ENCODE measurements around the gene RAB20. TPM values are rescaled to one million over a fixed set of nuclear protein-coding genes. Genes with fewer than 3 reads are reported as not detected.

Gene RAB20
- total and polyA plus RNA-seq, 9 of the 15 experiments (the other 6 are each of a cell fraction or from before 2014, with no cell fraction given) = 0.62 to 9.2 (median 5.4) TPM

DNA sequence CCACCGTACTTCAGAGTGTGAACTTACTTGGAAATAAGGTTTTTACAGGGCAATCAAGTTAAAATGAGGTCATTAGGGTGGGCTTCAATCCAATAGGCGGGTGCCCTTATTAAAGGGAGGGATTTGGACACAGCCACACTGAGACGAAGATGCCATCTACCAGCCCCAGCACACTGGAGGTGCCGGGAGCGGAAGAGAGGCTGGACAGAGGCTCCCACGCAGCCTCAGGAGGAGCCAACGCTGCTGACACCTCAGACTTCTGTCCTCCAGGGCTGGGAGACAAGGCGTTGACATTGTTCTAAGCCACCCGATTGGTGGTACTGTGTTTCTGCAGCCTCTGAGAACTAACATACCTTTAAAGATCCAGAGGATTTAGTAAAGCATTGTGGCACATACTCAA, 12.6 kb upstream of the RAB20 start:
- Histone ChIP-seq H3K36me3 (ENCODE audit: control insufficient read depth, insufficient read depth, low read length) (no peaks in the 10 kb centered on the region), H3K27ac (ENCODE audit: extremely low read depth, low read depth, low read length) (no peak overlapping the region), H3K27me3 (ENCODE audit: control insufficient read depth in 2 of 2, insufficient read depth in 2 of 2, low read length in 2 of 2) (no peaks in the 10 kb centered on the region; a peak in 1 of 5 replicates), H4K20me1 (replicated peaks; ENCODE audit: control insufficient read depth, insufficient read depth, low read length) (no peaks in the 10 kb centered on the region), H3K4me2 (ENCODE audit: insufficient read depth, low read length) (no peak overlapping the region), H3K79me2 (ENCODE audit: control insufficient read depth, insufficient read depth, low read length) (no peaks in the 10 kb centered on the region), H3K9me3 (replicated peaks; ENCODE audit: control insufficient read depth, insufficient read depth, low read depth, low read length) (no peaks in the 10 kb centered on the region), H3K9ac (ENCODE audit: insufficient read depth in 1 of 2, low read depth in 2 of 2, low read length in 2 of 2) (no peak overlapping the region; a peak in 1 of 4 replicates), H3K4me3 (no peak overlapping the region), H3K4me1 (replicated peaks in 1 of 2; ENCODE audit: control insufficient read depth in 2 of 2, insufficient read depth in 2 of 2, low read length in 2 of 2) (peaks cover 21% of the 10 kb centered on the region in 2 experiments; a peak in 4 of 5 replicates), H3K9me1 (ENCODE audit: control insufficient read depth, insufficient read depth, low read length) (no peaks in the 10 kb centered on the region), H2AFZ (ENCODE audit: low read depth, low read length) (no peak overlapping the region)
- intact Hi-C loops (cut with micrococcal nuclease) (no loop called here), in situ Hi-C loops (cut with MboI) (no loop called here)
- peak in 1 of 4 experiments; percentile 35 for DNase-seq (ENCODE audit: extremely low read depth in 1 of 4, low spot score in 3 of 4)
- ATAC-seq = peak; percentile 75
- no TSS peak for BruUV-seq (replicated peaks)
- POLR2A ChIA-PET = no interaction called here
- CTCF ChIA-PET (ENCODE audit: low intra/inter-chr PET ratio) = no interaction called here
- WGBS (ENCODE audit: insufficient coverage, low coverage, missing lambda C conversion rate) = 8% methylated on average over 5 of the region's 9 CpGs
- TF ChIP-seq SRSF3 (IDR thresholded peaks at IDR 0.05; ENCODE audit: insufficient read depth, low read length) (no peak), JUNB (CRISPR knock-in tag; conservative IDR thresholded peaks at IDR 0.05) (no peak), CHD1 (IDR thresholded peaks at IDR 0.05; ENCODE audit: low read length) (no peak), YY1 (IDR thresholded peaks at IDR 0.05; ENCODE audit: borderline replicate concordance in 1 of 3, control insufficient read depth in 1 of 3, extremely low read depth in 1 of 3, insufficient read depth in 3 of 3, insufficient read length in 1 of 3, insufficient replicate concordance in 2 of 3, low read depth in 1 of 3, low read length in 2 of 3) (no peak), RBM15 (IDR thresholded peaks at IDR 0.05; ENCODE audit: insufficient read depth, low read length) (no peak), NRF1 (conservative IDR thresholded peaks at IDR 0.05 in 1 of 2, IDR thresholded peaks at IDR 0.05 in 1 of 2) (peak; percentile 78 to 80), L3MBTL2 (IDR thresholded peaks at IDR 0.05) (no peak), RBFOX2 (IDR thresholded peaks at IDR 0.05; ENCODE audit: low read depth, low read length) (no peak), NFIC (IDR thresholded peaks at IDR 0.05) (no peak)
- TF ChIP-seq, protein P1, sequence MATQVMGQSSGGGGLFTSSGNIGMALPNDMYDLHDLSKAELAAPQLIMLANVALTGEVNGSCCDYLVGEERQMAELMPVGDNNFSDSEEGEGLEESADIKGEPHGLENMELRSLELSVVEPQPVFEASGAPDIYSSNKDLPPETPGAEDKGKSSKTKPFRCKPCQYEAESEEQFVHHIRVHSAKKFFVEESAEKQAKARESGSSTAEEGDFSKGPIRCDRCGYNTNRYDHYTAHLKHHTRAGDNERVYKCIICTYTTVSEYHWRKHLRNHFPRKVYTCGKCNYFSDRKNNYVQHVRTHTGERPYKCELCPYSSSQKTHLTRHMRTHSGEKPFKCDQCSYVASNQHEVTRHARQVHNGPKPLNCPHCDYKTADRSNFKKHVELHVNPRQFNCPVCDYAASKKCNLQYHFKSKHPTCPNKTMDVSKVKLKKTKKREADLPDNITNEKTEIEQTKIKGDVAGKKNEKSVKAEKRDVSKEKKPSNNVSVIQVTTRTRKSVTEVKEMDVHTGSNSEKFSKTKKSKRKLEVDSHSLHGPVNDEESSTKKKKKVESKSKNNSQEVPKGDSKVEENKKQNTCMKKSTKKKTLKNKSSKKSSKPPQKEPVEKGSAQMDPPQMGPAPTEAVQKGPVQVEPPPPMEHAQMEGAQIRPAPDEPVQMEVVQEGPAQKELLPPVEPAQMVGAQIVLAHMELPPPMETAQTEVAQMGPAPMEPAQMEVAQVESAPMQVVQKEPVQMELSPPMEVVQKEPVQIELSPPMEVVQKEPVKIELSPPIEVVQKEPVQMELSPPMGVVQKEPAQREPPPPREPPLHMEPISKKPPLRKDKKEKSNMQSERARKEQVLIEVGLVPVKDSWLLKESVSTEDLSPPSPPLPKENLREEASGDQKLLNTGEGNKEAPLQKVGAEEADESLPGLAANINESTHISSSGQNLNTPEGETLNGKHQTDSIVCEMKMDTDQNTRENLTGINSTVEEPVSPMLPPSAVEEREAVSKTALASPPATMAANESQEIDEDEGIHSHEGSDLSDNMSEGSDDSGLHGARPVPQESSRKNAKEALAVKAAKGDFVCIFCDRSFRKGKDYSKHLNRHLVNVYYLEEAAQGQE (IDR thresholded peaks at IDR 0.05; ENCODE audit: borderline replicate concordance) = peak; percentile 29
- TF ChIP-seq, protein P1 (CRISPR knock-in tag; IDR thresholded peaks at IDR 0.05; ENCODE audit: low read depth) = no peak
- no peak for FAIRE-seq
